NCI-H510A (cell line): ENCODE data around the gene KDM4B.
"Not testable (repeated sequence)": the region's sequence is repeated elsewhere in the genome, so short reads cannot be mapped to it uniquely, and the experiment has no call there.

Source experiments
- DNase-seq: peaks from one replicate; lab custom pipeline; 2025; lab: John Stamatoyannopoulos, UW

KDM4B gene

DNA sequence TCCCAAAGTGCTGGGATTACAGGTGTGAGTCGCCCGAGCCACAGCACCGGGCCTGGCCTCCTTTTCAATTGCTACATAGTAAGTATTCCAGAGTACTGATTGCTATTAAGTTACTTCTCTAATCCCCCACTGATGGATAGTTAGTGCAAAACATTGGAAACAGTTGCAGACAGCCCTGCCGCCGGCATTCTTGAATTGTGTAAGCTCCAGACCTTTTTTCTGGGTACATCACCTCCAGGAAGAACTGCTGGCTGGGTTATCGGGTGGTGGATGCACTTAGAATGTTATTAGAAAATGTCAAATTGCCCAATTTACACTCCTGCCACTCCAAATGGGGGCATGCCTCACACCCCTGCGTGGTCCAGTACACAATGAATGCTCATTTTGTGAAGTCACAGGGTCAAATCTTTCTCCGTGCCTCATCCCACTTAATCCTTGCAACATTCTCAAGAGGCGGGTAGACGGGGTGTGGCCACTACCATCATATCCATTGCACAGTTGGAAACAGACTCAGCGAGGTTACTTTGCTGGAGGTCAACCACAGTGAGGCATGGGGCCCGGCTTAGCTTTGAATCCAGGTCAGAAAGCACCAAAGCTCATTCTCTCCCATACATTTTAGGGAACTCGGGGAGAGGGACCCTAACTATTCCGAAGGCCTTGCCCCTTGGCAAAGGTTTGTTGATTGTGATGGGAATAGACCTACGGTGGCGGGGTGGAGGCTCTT lies 1.0 kb upstream of the KDM4B start:
- DNase-seq, result no peak

DNA sequence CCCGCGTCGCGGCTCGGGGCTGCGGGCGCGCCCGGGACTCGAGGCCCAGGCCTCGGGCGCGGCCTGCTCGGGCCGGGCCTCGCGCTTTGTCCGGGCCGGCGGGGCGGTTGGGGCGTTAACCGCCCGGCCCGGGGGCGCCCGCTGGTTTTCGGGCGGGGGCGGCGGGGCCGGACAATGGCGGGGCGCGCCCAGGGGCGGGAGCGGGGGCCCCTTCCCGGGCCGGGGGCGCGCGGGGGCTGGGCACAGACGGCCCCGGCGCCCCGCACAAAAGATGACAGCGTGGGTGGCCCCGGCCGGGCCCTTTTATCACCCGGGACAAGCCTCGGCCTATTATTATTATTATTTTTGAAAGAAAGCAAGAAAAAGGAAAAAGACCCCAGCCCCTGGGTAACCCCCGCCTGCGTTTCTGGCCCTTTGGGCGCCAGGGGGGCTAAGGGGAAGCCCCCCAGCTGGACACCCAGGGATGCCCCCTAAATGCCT lies 419 bp downstream of the KDM4B start:
- no peak for DNase-seq

DNA sequence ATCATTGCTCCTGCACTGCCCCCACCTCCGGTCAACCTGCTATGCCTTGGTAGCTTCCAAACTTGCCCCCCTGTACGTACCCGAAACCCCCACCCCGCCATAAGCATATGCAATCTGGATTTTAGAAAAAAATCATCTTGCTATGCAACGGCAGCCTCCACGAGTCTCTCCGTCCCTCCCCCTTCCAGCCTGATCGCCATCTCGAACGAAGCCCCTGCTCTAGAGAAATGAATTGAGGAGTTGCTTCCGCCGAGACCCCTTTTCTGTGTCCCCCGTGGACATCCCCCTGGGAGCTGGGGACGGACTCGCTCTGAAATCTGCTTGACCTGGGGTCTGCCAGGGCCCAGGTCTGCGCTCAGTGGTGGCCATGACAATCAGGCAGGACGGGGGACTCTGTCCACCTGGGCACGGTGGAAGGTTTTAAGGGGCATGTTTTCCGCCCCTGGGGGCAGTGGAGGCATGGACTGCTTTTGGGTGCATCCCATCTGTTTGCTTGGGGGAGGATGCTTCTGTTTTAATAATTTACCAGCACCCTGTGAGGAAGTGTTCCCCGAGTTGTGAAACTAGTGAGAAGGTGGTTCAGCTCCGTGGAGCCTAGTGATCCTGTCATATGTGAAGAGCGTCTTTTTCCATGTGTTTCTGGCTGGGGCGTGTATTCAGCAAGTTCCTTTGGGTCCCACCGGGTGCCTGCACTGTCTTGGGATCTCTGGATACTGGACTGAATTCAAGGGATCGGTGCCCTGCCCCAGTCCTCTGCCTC lies 1.0 kb downstream of the KDM4B start:
- DNase-seq, result no peak

DNA sequence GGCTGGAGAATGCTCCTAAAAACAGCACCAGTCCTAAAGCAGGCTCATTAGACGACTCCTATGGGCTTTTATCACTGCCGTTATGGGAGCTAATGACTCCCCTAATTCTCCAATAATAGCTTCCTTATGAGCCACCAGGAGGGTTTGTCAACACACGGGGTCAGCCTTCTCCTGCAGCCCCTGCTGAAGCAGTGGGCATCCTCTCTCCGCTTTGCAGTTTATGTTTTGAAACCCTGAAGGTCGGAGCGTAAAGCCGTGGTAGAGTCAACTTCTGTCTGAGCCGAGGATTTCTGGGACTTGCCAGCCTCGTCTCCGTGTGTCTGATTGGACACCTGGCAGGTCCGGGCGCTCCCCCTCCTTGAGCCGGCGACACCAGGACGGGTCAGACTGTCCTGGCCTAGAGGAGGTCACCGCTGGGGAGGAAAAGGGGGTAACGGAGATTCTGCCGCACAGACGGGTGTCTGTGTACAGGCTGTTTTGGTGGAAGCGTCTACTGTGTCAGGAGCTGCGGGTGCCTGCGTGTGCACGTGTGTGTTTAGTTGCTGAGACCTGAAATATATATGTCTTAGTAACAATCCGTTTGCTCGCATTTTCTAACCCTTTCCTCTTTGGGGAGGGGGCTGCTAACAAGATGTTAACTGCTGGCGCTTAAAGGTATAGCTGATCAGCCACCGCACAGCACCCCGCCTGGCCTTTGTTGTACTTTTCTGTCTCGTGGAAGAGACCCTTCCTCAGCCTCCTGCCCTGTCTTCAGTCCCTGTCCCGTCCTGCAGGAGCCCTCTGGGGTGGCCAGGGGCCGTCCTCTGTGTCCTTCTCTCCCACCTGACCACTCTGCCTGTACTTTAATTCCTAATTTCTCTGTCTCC lies 1.9 kb downstream of the KDM4B start:
- no peak for DNase-seq

DNA sequence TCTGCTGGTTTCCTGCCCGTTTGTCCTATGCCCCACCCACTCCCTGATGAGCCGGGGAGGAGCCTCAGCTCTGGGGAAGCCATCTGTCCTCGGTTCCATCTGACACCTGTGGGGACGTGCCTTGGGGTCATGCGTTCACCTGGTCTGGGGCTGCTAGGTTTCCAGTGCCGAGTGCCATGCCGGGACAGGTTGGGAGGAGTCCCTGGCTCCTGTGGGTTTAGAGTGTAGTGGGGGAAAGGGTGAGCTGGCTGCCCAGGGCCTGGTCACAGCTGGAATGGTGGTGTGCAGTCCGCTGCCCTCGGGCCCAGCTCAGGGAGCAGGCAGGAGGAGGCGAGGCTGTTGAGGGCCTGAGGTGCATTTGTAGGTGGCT lies 2.5 kb downstream of the KDM4B start:
- peak; percentile 69 for DNase-seq

DNA sequence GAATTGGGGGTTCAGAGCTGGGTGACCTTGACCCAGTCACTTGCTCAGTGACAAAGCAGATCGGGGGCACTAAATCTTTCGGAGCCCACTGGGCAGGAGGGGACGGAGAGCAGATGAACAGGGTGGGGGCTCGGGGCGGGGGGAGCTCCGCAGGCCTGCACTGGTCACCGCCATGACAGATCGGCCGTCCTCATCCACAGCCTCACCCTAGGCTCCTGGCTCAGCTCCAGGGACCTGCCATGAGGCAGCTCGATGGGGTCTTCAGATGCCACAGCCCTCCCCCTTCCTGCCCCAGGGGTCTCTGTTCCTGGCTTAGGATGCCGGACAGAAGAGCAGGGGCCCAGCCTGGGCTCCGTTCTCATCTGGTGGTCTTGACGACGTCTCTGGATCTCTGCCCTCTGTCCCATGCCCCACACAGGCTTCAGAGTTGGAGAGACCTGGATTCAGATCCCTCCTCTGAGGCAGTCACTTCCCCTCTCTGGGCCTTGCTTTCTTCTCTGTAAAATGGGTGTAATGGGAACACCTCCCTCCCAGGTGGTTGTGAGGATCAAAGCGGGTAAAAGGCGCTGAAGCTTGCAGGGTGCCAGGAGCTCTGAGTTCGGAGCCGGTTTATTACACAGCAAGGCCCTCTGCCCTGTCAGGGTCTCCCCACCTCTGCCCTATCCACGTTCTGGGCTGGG lies 3.0 kb downstream of the KDM4B start:
- DNase-seq, result no peak

DNA sequence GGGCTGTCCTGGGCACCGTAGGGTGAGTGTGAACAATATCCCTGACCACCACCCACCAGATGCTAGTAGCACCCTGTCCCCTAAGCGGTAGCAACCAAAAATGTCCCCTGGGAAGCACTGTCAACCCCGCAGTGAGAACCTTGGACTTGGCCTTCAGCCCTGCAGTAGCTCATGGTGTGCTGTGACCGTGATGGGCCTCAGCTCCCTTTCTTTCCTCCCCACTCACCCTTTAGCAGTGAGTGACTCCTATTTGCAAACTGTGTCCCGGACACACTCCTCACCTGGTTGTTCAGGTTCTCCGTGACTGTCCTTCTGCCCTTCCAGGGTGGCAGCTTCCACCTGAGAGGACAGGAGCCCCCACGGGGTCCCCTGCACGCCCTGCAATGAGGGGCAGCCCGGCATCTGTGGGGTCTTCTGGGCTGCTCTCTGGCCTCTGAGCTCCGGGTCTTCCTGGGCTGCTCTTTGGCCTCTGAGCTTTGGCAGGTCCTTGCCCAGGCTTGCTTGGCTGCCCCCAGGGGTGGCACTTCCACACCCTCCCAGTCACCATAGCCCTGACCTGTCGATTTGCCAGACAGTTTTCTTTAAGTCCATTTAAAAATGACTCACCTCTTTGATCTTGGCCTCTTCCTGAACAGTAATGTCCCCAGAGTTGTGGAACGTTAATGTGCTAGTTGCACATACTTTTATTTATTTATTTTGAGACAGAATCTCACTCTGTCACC lies 3.8 kb downstream of the KDM4B start:
- DNase-seq, result no peak

DNA sequence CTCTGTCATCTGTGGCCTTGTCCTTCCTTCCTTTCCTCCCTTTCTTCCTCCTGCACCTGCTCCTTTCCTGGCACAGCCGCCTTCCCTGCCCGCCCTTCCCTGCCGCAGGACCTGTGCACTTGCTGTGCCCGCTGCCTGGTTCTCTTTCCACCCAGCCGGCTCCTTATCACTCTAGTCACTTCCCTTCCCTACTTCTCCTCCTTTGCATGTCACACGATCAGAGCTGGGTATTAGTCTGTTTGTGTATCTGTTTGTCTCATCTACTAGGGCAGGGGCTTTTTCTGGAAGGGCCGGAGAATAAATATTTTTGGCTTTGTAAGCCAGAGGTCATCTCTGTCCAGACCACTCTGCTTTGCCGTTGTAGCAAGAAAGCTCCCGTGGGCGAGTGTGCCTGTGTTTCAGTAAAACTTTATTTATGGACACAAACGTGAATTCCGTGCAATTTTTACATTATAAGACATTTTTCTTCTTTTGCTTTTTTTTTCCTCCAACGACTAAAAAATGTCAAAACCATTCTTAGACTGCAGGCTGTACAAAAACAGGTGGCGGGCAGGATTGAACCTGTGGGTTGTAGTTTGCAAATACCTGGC lies 6.1 kb downstream of the KDM4B start:
- DNase-seq, result no peak

DNA sequence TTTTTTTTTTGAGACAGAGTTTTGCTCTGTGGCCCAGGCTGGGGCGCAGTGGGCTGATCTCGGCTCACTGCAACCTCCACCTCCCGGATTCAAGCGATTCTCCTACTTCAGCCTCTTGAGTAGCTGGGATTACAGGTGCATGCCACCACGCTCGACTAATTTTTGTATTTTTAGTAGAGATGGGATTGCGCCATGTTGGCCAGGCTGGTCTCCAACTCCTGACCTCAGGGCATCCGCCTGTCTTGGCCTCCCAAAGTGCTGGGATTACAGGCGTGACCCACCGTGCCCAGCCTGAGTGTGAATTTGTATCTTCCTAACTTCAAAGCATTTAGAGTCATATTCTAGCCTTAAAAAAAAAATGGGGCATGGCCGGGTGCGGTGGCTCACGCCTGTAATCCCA lies 6.7 kb downstream of the KDM4B start:
- DNase-seq, result not testable (repeated sequence)

DNA sequence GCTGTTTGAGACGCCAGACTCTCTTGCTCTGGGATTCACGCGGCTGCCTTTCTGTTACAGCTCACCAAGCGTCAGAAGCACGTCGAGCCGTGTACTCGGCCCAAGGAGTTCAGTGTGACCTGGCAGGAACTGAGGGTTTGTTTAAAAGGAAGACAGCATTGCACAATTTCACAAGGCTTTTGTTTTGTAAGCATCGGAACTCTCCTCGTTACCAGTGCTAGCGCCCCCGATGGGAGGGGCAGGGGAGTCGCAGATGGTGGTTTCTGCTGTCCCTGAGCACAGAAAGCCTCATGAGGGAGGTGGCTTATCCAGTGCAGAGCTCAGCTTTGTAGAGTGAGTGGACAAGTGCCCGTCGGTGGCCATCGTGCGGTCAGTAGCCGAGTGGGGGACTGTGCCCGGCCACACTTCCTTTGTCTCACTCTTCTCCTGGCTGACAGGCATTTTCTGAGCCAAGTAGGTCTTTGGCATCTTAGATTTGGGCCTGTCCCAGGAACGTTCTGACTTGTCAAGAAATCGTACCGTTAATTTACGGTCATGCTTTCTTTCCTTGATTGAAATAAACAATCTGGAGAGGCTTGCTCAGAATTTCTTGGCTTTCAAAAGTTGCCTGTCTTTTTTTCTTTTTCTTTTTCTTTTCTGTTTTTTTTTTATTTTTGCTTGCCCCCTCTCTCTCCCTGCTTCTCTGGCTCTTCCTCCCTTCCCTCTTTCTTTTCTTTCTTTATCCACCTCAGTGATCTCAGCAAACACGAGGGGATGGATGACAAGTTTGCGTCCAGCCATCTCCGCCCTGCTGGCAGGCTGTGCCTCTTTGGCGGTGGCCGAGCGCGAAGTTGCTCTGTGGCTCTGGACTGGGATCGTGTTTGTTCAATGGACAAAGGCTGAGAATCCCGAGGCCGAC lies 7.7 kb downstream of the KDM4B start:
- DNase-seq, result no peak

DNA sequence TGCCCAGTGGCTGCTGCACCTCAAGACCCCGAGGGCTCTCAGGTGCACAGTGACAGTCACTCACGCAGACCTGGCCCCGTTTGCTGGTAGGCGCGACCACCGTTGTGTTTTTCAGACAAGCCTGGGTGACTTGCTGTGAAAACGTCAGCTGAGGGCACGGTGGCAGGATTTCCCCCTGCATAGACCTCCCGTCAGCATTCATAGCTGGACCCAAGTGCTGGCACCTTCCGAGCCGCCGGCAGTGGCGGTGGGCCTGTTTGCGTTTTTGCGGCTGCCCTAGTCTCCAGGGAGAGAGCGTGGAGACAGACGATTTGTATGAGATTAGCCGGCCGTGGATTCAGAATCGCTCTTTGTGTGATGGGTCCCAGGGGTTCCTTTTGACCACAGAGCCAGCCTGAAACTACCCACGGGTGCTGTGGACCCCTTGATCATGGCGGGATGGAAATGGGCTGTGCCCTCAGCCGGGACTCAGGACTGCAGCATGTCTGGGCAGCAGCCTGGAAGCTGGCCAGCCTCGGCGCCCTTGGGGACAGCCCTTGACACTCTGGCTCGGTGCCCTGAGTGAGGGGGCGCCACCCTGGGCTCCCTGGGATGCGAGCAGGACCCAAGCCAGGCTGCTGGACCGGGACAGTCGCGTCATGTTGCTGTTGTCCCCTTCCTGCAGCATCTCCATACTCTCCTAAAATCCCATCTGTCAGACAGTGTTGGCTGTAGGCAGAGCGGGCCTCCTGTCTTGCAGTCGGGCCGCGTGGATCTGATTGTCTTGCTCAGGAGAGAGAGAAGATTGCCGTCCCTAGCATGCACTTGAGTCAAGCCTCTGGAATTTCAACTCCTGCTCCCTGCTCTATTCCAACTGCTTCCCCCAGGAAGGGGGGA lies 8.6 kb downstream of the KDM4B start:
- DNase-seq, result no peak

DNA sequence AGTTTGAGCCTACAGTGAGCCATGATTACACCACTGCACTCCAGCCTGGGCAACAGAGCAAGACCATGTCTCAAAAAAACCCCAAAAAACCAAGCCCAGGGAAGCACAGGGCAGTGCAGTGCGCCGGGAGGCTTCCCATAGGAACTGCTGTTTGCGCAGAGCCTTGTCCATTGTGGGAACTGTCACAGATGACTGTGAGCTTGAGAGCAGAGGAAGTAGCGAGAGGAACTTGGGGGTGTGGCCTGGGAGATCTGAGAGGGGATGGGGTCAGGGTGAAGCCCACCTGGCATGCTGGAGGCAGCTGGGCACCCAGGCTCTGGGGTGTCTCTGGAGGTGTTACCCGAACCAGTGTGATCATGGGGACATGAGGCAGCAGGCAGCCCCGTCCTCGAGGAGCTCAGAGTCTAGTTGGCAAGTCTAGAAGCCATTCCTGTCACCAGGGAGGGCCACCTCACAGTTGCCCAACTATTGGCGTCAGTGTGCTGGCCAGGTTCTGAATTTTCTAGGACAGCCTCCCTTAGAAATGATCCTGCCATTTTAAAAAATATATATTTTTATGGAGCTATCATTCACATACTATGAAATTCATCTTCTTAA lies 10.4 kb downstream of the KDM4B start:
- DNase-seq, result no peak

DNA sequence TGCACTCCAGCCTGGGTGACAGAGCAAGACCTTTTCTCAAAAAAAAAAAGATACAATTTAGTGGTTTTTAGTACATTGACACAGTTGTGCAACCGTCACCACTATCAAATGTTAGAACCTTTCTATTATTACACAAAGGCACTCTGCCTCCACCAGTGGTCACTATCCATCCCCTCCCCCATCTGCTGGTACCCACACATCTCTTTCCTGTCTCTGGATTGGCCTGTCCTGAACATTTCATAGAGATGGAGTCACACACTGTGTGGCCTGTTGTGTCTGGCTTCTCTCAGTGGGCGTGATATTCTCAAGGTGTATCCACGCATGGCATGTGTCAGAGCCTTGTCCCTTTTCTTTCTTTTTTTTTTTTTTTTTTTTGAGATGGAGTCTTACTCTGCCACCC lies 11.2 kb downstream of the KDM4B start:
- no peak for DNase-seq

DNA sequence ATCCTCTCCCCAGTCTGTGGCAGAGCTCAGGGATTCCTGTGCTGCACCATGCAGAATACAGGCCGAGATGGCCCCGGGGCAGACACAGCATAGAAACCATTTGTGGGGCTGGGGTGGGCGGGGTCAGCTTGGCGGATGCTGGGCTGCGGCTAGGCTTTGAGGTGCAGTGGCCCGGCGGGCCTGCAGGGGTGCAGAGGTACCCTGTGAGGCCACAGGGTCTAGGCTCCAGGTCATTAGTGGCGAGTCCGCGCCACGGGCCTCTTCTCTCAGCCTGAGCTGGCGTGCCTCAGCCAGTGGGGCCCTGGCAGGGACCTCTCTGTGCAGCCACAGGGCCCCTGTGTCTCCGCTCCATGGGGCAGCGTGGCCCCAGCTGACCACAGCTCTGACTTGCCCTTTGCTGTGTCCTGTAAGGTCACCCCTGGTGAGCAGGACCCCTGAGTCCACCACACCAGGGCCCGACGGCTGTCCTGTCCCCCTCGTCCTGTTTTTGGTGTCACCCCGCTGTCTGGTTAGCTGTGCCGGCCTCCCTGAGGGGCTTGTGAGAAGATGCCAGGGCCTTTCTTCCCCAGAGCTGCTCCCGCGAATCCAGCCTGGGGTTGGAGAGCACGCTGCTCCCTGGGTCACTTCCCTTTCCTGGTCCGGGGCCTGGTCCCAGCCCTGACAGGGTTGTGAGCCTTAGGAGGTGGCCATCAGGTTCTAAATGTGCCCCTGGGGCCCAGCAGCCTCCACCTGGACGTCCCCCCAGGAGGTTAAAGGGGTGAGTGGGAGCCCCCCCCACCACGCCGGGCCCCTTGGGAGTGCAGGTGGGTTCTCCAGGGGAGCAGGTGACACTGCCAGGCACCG lies 12.1 kb downstream of the KDM4B start:
- DNase-seq, result no peak

DNA sequence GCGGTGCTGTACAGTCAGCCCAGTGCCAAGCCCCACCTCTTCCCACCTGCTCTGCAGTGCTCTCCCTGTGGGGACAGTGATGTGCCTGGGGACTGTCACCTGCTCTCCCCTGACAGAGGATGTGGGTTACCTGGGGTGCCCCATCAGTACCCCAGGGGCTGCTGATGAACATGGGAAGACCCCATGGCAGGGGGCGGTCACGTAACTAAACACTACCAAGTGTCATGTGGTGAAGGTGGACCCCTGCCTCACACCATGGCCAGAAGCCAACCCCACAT lies 12.7 kb downstream of the KDM4B start:
- no peak for DNase-seq

DNA sequence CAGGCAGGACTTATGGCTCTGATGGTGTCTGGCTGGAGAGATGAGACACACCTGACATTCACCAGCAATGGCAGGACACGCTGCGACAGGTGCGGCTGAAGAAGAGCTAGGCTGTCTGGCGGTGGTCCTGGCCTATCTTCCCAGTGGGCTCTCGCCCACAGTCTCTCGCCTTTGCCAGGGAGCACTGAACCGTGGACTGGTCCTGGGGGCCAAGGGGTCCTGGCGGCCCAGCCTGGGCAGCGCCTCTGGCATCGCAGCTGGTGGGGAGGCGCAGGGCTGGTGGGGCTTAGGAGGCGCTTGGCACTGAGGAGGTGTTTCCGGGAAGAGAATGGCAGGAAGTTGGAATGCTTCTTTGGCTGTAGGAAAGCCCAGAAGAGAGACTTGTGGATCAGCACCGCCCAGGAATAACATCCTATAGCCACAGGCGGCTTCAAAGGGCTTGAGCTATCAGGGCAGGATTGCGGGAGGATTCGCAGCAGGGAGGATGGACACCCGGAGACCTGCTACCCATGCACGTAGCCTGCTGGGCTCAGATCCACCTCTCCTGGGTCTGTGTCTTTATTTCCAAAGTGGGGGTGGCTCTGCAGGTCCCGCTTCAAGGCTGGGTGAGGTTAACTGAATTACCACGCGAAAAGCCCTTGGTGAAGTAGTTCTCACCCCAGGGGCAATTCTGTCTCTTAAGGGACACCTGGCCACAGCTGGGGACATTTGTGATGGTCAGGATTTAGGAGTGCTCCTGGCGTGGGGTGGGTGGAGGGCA lies 14.6 kb downstream of the KDM4B start:
- DNase-seq, result no peak

DNA sequence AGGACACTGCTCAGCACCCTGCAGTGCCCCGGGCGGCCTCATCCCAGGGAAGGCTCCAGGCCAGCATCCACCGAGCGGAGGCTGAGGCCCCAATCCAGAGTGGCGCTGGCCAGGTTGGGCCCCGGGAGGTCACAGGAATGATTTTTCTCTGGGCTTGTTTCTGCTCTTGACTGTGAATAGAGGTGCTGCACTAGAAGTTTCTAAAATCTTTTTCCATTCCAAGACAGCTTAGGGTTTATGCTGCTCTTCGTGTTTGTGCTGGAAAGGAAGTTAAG lies 15.1 kb downstream of the KDM4B start:
- DNase-seq, result no peak
